Endothelial cell of umbilical vein (primary cell): ENCODE data around the gene MAMDC4. TPM values are rescaled to one million over a fixed set of nuclear protein-coding genes. Genes with fewer than 3 reads are reported as not detected.

ENCODE experiments used
- BruUV-seq: library from RNA; stranded (reverse); fragments of 400-500 nt; replicated peaks from 2 replicates; lab custom pipeline; 2021; lab: Mats Ljungman, UMichigan
- CTCF ChIA-PET: fragments of 300-600, 350-600 bp; sonication (Branson Sonifier 250); formaldehyde crosslinking; loops from one replicate; lab custom pipeline; 2021; ENCODE audit warnings: antibody characterized with exemption, inconsistent platforms; lab: Charles Lee
- POLR2A ChIA-PET: fragments of 300-600, 350-600 bp; sonication (Branson Sonifier 250); formaldehyde crosslinking; loops from one replicate; lab custom pipeline; 2021; ENCODE audit warnings: antibody characterized with exemption, inconsistent platforms; lab: Charles Lee
- DNase-seq: peaks from one replicate; pipeline ENCODE4 v3.0.0-alpha.2; 2011; ENCODE audit warnings: low read depth, low spot score
- FAIRE-seq: peaks from 2 replicates; lab custom pipeline; 2011; peaks lifted over from hg19 to GRCh38; lab: Jason Lieb, UNC
- H2AFZ ChIP-seq: 2 replicates; pipeline ENCODE4 v1.6.0; 2012; ENCODE audit warnings: low read depth, low read length, control low read depth, inconsistent platforms
- H3K27ac ChIP-seq: 2 replicates; pipeline ENCODE4 v1.5.1; 2011; ENCODE audit warnings: low read depth, mild to moderate bottlenecking, control low read depth, low read length, moderate library complexity; ENCODE audit not compliant: insufficient read depth
- H3K27me3 ChIP-seq, 2 experiments: 2 replicates each; pipeline versions ENCODE4 v1.6.0 to v1.6.1; 2011; ENCODE audit warnings: low read length in 2 of 2, mixed read lengths in 1 of 2; ENCODE audit not compliant: control insufficient read depth in 2 of 2, insufficient read depth in 2 of 2
- H3K36me3 ChIP-seq, 2 experiments: 2 replicates in 1 of 2; 3 replicates in 1 of 2; pipeline ENCODE4 v1.5.1; 2011; ENCODE audit warnings: low read length in 2 of 2, mild to moderate bottlenecking in 1 of 2, moderate library complexity in 1 of 2; ENCODE audit not compliant: control insufficient read depth in 2 of 2, insufficient read depth in 2 of 2; ENCODE audit errors: extremely low read depth in 1 of 2
- H3K4me1 ChIP-seq: 3 replicates; pipeline ENCODE4 v1.5.1; 2011; ENCODE audit warnings: mild to moderate bottlenecking, low read length; ENCODE audit not compliant: control insufficient read depth, insufficient read depth; ENCODE audit errors: extremely low read depth
- H3K4me2 ChIP-seq: 2 replicates; pipeline ENCODE4 v1.6.1; 2011; ENCODE audit warnings: low read length, control low read depth, mixed read lengths; ENCODE audit not compliant: insufficient read depth
- H3K4me3 ChIP-seq, 3 experiments: fragments of 200-600 bp in 1 of 3; sonication (generic), shearing (Covaris generic) in 1 of 3; replicated peaks in 1 of 3; 2 replicates each; pipeline ENCODE4 v1.5.1; 2011 to 2016; ENCODE audit warnings: control low read depth in 3 of 3, low read length in 3 of 3, mild to moderate bottlenecking in 2 of 3, inconsistent platforms in 1 of 3, low read depth in 1 of 3, moderate library complexity in 1 of 3; ENCODE audit not compliant: insufficient read depth in 1 of 3
- H3K79me2 ChIP-seq: 2 replicates; pipeline ENCODE4 v1.6.0; 2012; ENCODE audit warnings: low read length, inconsistent platforms; ENCODE audit not compliant: control insufficient read depth, insufficient read depth
- H3K9ac ChIP-seq: replicated peaks from 2 replicates; pipeline ENCODE3; 2011; ENCODE audit warnings: low read length, control low read depth; ENCODE audit not compliant: insufficient read depth; ENCODE audit errors: extremely low read depth
- H3K9me1 ChIP-seq: replicated peaks from 3 replicates; pipeline ENCODE4 v1.6.0; 2011; ENCODE audit warnings: mild to moderate bottlenecking, low read length; ENCODE audit not compliant: control insufficient read depth, insufficient read depth; ENCODE audit errors: extremely low read depth
- H3K9me3 ChIP-seq: replicated peaks from 2 replicates; pipeline ENCODE4 v1.5.1; 2012; ENCODE audit warnings: low read length, inconsistent platforms; ENCODE audit not compliant: control insufficient read depth, insufficient read depth
- H4K20me1 ChIP-seq: replicated peaks from 2 replicates; pipeline ENCODE3; 2011; ENCODE audit warnings: mild to moderate bottlenecking, low read length; ENCODE audit not compliant: control insufficient read depth, insufficient read depth; ENCODE audit errors: extremely low read depth
- EZH2 ChIP-seq: IDR thresholded peaks from 2 replicates; pipeline ENCODE4 v1.6.1; 2012; ENCODE audit warnings: borderline replicate concordance, low read depth, mild to moderate bottlenecking, moderate library complexity, low read length, inconsistent platforms; ENCODE audit not compliant: severe bottlenecking
- FOS ChIP-seq: IDR thresholded peaks from 2 replicates; pipeline ENCODE4 v1.6.1; 2011; ENCODE audit warnings: mild to moderate bottlenecking, low read length, moderate library complexity, borderline replicate concordance; ENCODE audit not compliant: insufficient read depth
- GATA2 ChIP-seq: IDR thresholded peaks from 2 replicates; pipeline ENCODE4 v1.7.0; 2011; ENCODE audit warnings: low read depth, mild to moderate bottlenecking, moderate library complexity, mixed read lengths, low read length; ENCODE audit not compliant: insufficient read length, insufficient read depth
- JUN ChIP-seq: IDR thresholded peaks from 2 replicates; pipeline ENCODE4 v1.6.1; 2011; ENCODE audit warnings: borderline replicate concordance, low read depth; ENCODE audit not compliant: insufficient read length, insufficient read depth
- MYC ChIP-seq: IDR thresholded peaks from one replicate; pipeline ENCODE4 v1.6.1; 2011; ENCODE audit warnings: mild to moderate bottlenecking, low read depth, low read length
- POLR2A ChIP-seq: IDR thresholded peaks from 2 replicates; pipeline ENCODE4 v1.6.1; 2012; ENCODE audit warnings: low read depth, mild to moderate bottlenecking, control low read depth, low read length
- POLR2AphosphoS5 ChIP-seq: IDR thresholded peaks from 2 replicates; pipeline ENCODE4 v1.6.1; 2012; ENCODE audit warnings: low read depth, mild to moderate bottlenecking, control low read depth, low read length, moderate library complexity; ENCODE audit not compliant: insufficient read depth
- dilution Hi-C: fragments of 300-500 bp; cut with MboI; formaldehyde crosslinking; loops from one replicate; pipeline ENCODE4 v1.15.0; 2019; ENCODE audit warnings: low sequenced_read_pairs; ENCODE audit not compliant: extremely low pct_ligation_motif_present
- intact Hi-C: fragments of 100-400 bp; cut with micrococcal nuclease; formaldehyde crosslinking; loops from one replicate; pipeline ENCODE4 v1.10.0; 2022
- polyA plus RNA-seq, 4 experiments: library from polyadenylated mRNA; depleted of rRNA in 3 of 4; stranded (reverse) in 3 of 4; unstranded in 1 of 4; fragments of >200 nt; gene quantifications; 2 replicates each; pipeline versions ENCODE4 v1.2.1 to v1.2.3, GENCODE V29; 2011 to 2012; ENCODE audit warnings: missing spikeins in 1 of 4
- total RNA-seq: library from RNA; stranded (reverse); gene quantifications from 2 replicates; pipeline ENCODE4 v1.2.3, GENCODE V29; 2021
- TF ChIP-seq, protein P1 (sequence below): IDR thresholded peaks from 2 replicates; pipeline ENCODE4 v1.6.1; 2011; ENCODE audit not compliant: insufficient read depth, insufficient read length
- TF ChIP-seq, protein P2 (sequence below), 2 donors: IDR thresholded peaks; 1 replicate in 1 of 2; 2 replicates in 1 of 2; pipeline ENCODE4 v1.5.1; 2011; ENCODE audit warnings: low read length in 2 of 2, mild to moderate bottlenecking in 2 of 2, moderate library complexity in 2 of 2, control low read depth in 1 of 2, inconsistent platforms in 1 of 2, low read depth in 1 of 2; ENCODE audit not compliant: insufficient read depth in 1 of 2; ENCODE audit errors: extremely low read depth in 1 of 2

The MAMDC4 gene
- total and polyA plus RNA-seq, 2 donors (not counting 3 experiments of a cell fraction or from before 2014, with no cell fraction given) = 3.6 to 7.2 TPM

DNA sequence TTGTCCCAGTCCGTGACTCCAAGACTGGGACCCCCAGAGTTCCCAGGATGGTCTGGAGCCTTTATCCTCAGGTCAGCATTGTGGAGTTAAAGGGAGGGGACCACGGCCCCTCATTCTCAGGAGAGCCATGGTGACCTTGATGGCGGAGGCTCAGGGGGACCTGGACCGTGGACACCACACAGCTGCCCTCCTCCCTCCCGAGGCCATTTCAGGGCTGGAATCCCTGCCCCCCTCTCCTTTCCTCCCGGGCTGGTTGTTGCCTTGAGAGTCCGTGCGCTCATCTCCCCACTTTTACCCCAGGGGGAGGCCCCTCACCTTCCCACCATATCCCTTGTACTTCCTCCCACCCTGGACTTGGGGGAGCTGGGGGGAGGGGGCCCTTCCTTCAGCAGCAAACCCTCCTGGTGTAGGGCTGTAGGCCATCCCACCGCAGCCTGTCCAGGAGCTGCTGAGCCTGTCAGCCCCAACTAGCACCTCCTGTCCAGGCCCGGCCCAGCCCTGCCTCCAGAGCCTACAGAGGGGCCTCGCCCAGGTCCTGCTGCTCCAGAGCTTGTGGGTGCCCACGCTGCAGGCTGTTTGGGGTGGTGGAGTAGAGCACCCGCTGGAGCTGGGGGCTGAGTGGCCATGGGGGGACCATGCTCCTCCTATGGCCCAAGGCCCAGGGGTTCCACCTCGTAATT, 24.2 kb upstream of the MAMDC4 start:
- Histone ChIP-seq H3K36me3 (peaks cover 14 to 51% of the 10 kb centered on the region in 2 experiments), H3K4me2 (no peak overlapping the region), H2AFZ (no peak overlapping the region), H3K9me3 (no peaks in the 10 kb centered on the region), H4K20me1 (no peaks in the 10 kb centered on the region), H3K9ac (no peak overlapping the region), H3K9me1 (no peaks in the 10 kb centered on the region), H3K4me1 (no peaks in the 10 kb centered on the region), H3K79me2 (no peaks in the 10 kb centered on the region), H3K27ac (no peak overlapping the region), H3K4me3 (no peak overlapping the region), H3K27me3 (no peaks in the 10 kb centered on the region)
- no TSS peak for BruUV-seq
- TF ChIP-seq, protein P1, sequence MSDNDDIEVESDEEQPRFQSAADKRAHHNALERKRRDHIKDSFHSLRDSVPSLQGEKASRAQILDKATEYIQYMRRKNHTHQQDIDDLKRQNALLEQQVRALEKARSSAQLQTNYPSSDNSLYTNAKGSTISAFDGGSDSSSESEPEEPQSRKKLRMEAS = no peak
- TF ChIP-seq FOS = no peak
- no peak for TF ChIP-seq MYC
- no peak for TF ChIP-seq JUN
- TF ChIP-seq POLR2A = no peak
- TF ChIP-seq GATA2 = no peak
- no peak for TF ChIP-seq POLR2AphosphoS5
- TF ChIP-seq, protein P2, sequence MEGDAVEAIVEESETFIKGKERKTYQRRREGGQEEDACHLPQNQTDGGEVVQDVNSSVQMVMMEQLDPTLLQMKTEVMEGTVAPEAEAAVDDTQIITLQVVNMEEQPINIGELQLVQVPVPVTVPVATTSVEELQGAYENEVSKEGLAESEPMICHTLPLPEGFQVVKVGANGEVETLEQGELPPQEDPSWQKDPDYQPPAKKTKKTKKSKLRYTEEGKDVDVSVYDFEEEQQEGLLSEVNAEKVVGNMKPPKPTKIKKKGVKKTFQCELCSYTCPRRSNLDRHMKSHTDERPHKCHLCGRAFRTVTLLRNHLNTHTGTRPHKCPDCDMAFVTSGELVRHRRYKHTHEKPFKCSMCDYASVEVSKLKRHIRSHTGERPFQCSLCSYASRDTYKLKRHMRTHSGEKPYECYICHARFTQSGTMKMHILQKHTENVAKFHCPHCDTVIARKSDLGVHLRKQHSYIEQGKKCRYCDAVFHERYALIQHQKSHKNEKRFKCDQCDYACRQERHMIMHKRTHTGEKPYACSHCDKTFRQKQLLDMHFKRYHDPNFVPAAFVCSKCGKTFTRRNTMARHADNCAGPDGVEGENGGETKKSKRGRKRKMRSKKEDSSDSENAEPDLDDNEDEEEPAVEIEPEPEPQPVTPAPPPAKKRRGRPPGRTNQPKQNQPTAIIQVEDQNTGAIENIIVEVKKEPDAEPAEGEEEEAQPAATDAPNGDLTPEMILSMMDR (IDR thresholded peaks at IDR 0.05; ENCODE audit: extremely low read depth in 1 of 2, insufficient read depth in 1 of 2, low read depth in 1 of 2, low read length in 2 of 2) = no peak
- TF ChIP-seq EZH2 = no peak
- no peak for DNase-seq
- FAIRE-seq = no peak
- intact Hi-C loops = no loop called here
- dilution Hi-C loops = no loop called here
- POLR2A ChIA-PET = no interaction called here
- CTCF ChIA-PET = no interaction called here
